H9 (cell line): Measurements from ENCODE around the gene HSF2. TPM values are rescaled to one million over a fixed set of nuclear protein-coding genes. Genes with fewer than 3 reads are reported as not detected.

Source experiments
- DNase-seq: peaks from one replicate; pipeline ENCODE4 v3.0.0-alpha.2; 2017
- H2AFZ ChIP-seq: one replicate; pipeline ENCODE4 v1.6.1; 2013; ENCODE audit warnings: mild to moderate bottlenecking, low read length, control low read depth, moderate library complexity
- H2AK5ac ChIP-seq: 2 replicates; pipeline ENCODE4 v1.6.1; 2013; ENCODE audit warnings: low read length, control low read depth, mixed read lengths; ENCODE audit not compliant: insufficient read length
- H2BK120ac ChIP-seq: one replicate; pipeline ENCODE4 v1.6.1; 2013; ENCODE audit warnings: low read depth, mild to moderate bottlenecking, low read length, control low read depth, inconsistent platforms; ENCODE audit not compliant: poor library complexity, severe bottlenecking
- H2BK12ac ChIP-seq: 2 replicates; pipeline ENCODE4 v1.6.1; 2013; ENCODE audit warnings: low read length, control low read depth, mixed read lengths, low read depth; ENCODE audit not compliant: insufficient read length
- H2BK15ac ChIP-seq: 2 replicates; pipeline ENCODE4 v1.6.1; 2013; ENCODE audit warnings: low read depth, low read length, control low read depth
- H2BK20ac ChIP-seq: one replicate; pipeline ENCODE4 v1.6.1; 2013; ENCODE audit warnings: low read depth, mild to moderate bottlenecking, low read length, control low read depth, inconsistent platforms; ENCODE audit not compliant: poor library complexity, severe bottlenecking
- H2BK5ac ChIP-seq: 2 replicates; pipeline ENCODE4 v1.6.1; 2013; ENCODE audit warnings: low read length, control low read depth, mixed read lengths; ENCODE audit not compliant: insufficient read length
- H3K14ac ChIP-seq: 2 replicates; pipeline ENCODE4 v1.6.1; 2013; ENCODE audit warnings: low read length, control low read depth; ENCODE audit not compliant: insufficient read depth
- H3K18ac ChIP-seq: 2 replicates; pipeline ENCODE4 v1.6.1; 2013; ENCODE audit warnings: low read depth, mild to moderate bottlenecking, mixed read lengths, low read length, control low read depth; ENCODE audit not compliant: insufficient read length
- H3K23ac ChIP-seq: 2 replicates; pipeline ENCODE4 v1.6.1; 2013; ENCODE audit warnings: low read length, control low read depth, mixed read lengths, low read depth; ENCODE audit not compliant: insufficient read length
- H3K23me2 ChIP-seq: 2 replicates; pipeline ENCODE4 v1.6.1; 2013; ENCODE audit warnings: low read depth, mild to moderate bottlenecking, mixed read lengths, low read length, control low read depth; ENCODE audit not compliant: insufficient read length, poor library complexity, severe bottlenecking
- H3K27ac ChIP-seq: 2 replicates; pipeline ENCODE4 v1.5.1; 2013; ENCODE audit warnings: low read length, control low read depth, mixed read lengths, low read depth; ENCODE audit not compliant: insufficient read length
- H3K27me3 ChIP-seq: 2 replicates; pipeline ENCODE4 v1.6.1; 2013; ENCODE audit warnings: low read length, control low read depth, inconsistent platforms; ENCODE audit not compliant: insufficient read depth
- H3K4ac ChIP-seq: 2 replicates; pipeline ENCODE4 v1.6.1; 2013; ENCODE audit warnings: low read depth, mild to moderate bottlenecking, control low read depth, inconsistent platforms, low read length, moderate library complexity
- H3K4me1 ChIP-seq: 2 replicates; pipeline ENCODE4 v1.6.1; 2013; ENCODE audit warnings: low read length, control low read depth, inconsistent platforms; ENCODE audit not compliant: insufficient read depth
- H3K4me2 ChIP-seq: 2 replicates; pipeline ENCODE4 v1.6.1; 2013; ENCODE audit warnings: low read length, control low read depth, mixed read lengths; ENCODE audit not compliant: insufficient read length, insufficient read depth
- H3K56ac ChIP-seq: 2 replicates; pipeline ENCODE4 v1.6.1; 2013; ENCODE audit warnings: low read depth, mild to moderate bottlenecking, mixed read lengths, low read length, control low read depth; ENCODE audit not compliant: insufficient read length
- H3K79me1 ChIP-seq: 2 replicates; pipeline ENCODE4 v1.6.1; 2013; ENCODE audit warnings: low read depth, mild to moderate bottlenecking, moderate library complexity, low read length, control low read depth, inconsistent platforms; ENCODE audit not compliant: insufficient read depth, poor library complexity, severe bottlenecking
- H3K79me2 ChIP-seq: 2 replicates; pipeline ENCODE4 v1.6.1; 2013; ENCODE audit warnings: low read length, control low read depth, inconsistent platforms; ENCODE audit not compliant: insufficient read depth
- H3K9ac ChIP-seq: 2 replicates; pipeline ENCODE4 v1.6.1; 2013; ENCODE audit warnings: low read length, control low read depth, mixed read lengths; ENCODE audit not compliant: insufficient read length; ENCODE audit errors: extremely low read depth
- H3K9me3 ChIP-seq: one replicate; pipeline ENCODE4 v1.6.1; 2013; ENCODE audit warnings: low read depth, low read length, inconsistent platforms; ENCODE audit not compliant: control insufficient read depth
- H3T11ph ChIP-seq: one replicate; pipeline ENCODE4 v1.6.1; 2013; ENCODE audit warnings: mild to moderate bottlenecking, low read length, control low read depth, inconsistent platforms
- H4K20me1 ChIP-seq: one replicate; pipeline ENCODE4 v1.6.1; 2013; ENCODE audit not compliant: control insufficient read depth, insufficient read length, insufficient read depth
- H4K5ac ChIP-seq: 2 replicates; pipeline ENCODE4 v1.6.1; 2013; ENCODE audit warnings: low read depth, mild to moderate bottlenecking, mixed read lengths, low read length, control low read depth; ENCODE audit not compliant: insufficient read length
- H4K8ac ChIP-seq: replicated peaks from 2 replicates; pipeline ENCODE4 v1.6.1; 2013; ENCODE audit warnings: low read length, control low read depth, mixed read lengths, low read depth; ENCODE audit not compliant: insufficient read length
- H4K91ac ChIP-seq: 2 replicates; pipeline ENCODE4 v1.6.1; 2013; ENCODE audit warnings: low read depth, mild to moderate bottlenecking, moderate library complexity, mixed read lengths, low read length, control low read depth; ENCODE audit not compliant: insufficient read length
- H3K27ac Mint-ChIP-seq, 3 experiments: 2 replicates in 2 of 3; 3 replicates in 1 of 3; pipeline ENCODE4 v1.8.0; 2020 to 2021; ENCODE audit warnings: mixed read lengths in 3 of 3, mild to moderate bottlenecking in 1 of 3, moderate library complexity in 1 of 3
- H3K27me3 Mint-ChIP-seq: 2 replicates; pipeline ENCODE4 v1.8.0; 2021; ENCODE audit warnings: low read depth, mild to moderate bottlenecking, moderate library complexity, mixed read lengths
- H3K36me3 Mint-ChIP-seq, 3 experiments: 2 replicates in 2 of 3; 3 replicates in 1 of 3; pipeline ENCODE4 v1.8.0; 2020 to 2021; ENCODE audit warnings: low read depth in 3 of 3, mixed read lengths in 3 of 3; ENCODE audit not compliant: insufficient read depth in 1 of 3
- H3K4me1 Mint-ChIP-seq, 2 experiments: 2 replicates each; pipeline ENCODE4 v1.8.0; 2020; ENCODE audit warnings: mixed read lengths in 2 of 2
- H3K4me3 Mint-ChIP-seq, 2 experiments: 2 replicates in 1 of 2; 3 replicates in 1 of 2; pipeline ENCODE4 v1.8.0; 2020 to 2021; ENCODE audit warnings: mild to moderate bottlenecking in 2 of 2, mixed read lengths in 2 of 2, moderate library complexity in 1 of 2
- H3K9me3 Mint-ChIP-seq, 2 experiments: 2 replicates in 1 of 2; 3 replicates in 1 of 2; pipeline ENCODE4 v1.8.0; 2020; ENCODE audit warnings: mild to moderate bottlenecking in 2 of 2, mixed read lengths in 2 of 2, moderate library complexity in 1 of 2
- WGBS: extraction: QIAGEN DNeasy Blood & Tissue Kit; methylation state at CpG from one replicate; pipeline ENCODE4 v1.1.7; 2013; ENCODE audit warnings: missing lambda C conversion rate, low lambda C conversion rate, mixed read lengths; ENCODE audit not compliant: insufficient read length; ENCODE audit errors: extremely low coverage; 5-methylcytosine and 5-hydroxymethylcytosine counted together
- total RNA-seq: library from RNA; stranded (reverse); gene quantifications from 2 replicates; pipeline ENCODE4 v1.2.1, GENCODE V29; 2021
- TF ChIP-seq, protein P1 (sequence below): fragments of 200-600 bp; sonication (generic); conservative IDR thresholded peaks from 3 replicates; pipeline ENCODE4 v1.8.0; 2021; ENCODE audit warnings: antibody characterized with exemption, mild to moderate bottlenecking

The HSF2 gene
- total RNA-seq, 1 experiment from 2014 or later: 14.6 TPM

DNA sequence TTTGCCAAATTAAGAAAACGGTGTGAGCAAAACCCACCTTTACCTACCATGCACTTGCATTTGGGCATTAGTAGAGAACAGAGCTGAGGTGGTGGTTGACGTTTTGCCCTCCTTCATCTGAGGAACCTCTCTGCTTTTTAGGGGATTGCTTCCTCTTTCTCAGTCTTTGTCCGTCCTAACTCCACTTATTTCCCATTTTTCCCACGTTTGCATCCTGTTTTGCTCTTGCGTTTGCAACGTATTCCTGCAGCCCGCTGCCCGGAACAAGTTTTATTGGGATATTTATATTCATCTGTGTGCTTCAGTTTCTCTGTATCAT lies 72.5 kb downstream of the HSF2 start:
- no peaks in the 10 kb centered on the region; the same call in 1 of the 2 replicates for H3K27me3 Mint-ChIP-seq
- no peak overlapping the region for H3K18ac ChIP-seq
- H3K27ac ChIP-seq: peak overlapping the region; percentile 22
- H3K56ac ChIP-seq: no peak overlapping the region
- H3K79me1 ChIP-seq: peaks cover 4% of the 10 kb centered on the region
- H3K9ac ChIP-seq: peak overlapping the region; percentile 92
- H4K8ac ChIP-seq: no peak overlapping the region
- H2BK5ac ChIP-seq: no peak overlapping the region
- TF ChIP-seq, protein P1, sequence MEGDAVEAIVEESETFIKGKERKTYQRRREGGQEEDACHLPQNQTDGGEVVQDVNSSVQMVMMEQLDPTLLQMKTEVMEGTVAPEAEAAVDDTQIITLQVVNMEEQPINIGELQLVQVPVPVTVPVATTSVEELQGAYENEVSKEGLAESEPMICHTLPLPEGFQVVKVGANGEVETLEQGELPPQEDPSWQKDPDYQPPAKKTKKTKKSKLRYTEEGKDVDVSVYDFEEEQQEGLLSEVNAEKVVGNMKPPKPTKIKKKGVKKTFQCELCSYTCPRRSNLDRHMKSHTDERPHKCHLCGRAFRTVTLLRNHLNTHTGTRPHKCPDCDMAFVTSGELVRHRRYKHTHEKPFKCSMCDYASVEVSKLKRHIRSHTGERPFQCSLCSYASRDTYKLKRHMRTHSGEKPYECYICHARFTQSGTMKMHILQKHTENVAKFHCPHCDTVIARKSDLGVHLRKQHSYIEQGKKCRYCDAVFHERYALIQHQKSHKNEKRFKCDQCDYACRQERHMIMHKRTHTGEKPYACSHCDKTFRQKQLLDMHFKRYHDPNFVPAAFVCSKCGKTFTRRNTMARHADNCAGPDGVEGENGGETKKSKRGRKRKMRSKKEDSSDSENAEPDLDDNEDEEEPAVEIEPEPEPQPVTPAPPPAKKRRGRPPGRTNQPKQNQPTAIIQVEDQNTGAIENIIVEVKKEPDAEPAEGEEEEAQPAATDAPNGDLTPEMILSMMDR: no peak
- H4K91ac ChIP-seq: no peak overlapping the region
- DNase-seq: no peak
- H3K27me3 ChIP-seq: no peaks in the 10 kb centered on the region
- H3K79me2 ChIP-seq: peaks cover 11% of the 10 kb centered on the region; the same call in 1 of the 2 replicates
- no peak overlapping the region for H3T11ph ChIP-seq
- H3K4me2 ChIP-seq: peak overlapping the region; percentile 83
- H2BK12ac ChIP-seq: no peak overlapping the region
- peaks cover 0 to 1% (median 0%) of the 10 kb centered on the region in 3 experiments; a peak in 2 of 7 replicates for H3K36me3 Mint-ChIP-seq
- H3K14ac ChIP-seq: no peak overlapping the region
- H4K20me1 ChIP-seq: no peaks in the 10 kb centered on the region
- H2AK5ac ChIP-seq: no peak overlapping the region
- H3K9me3 Mint-ChIP-seq: no peaks in the 10 kb centered on the region
- WGBS: no CpG with 5 or more reads among the region's 8 CpGs
- H3K4me1 Mint-ChIP-seq: peaks cover 11 to 12% of the 10 kb centered on the region in 2 experiments
- H3K4ac ChIP-seq: no peak overlapping the region
- no peaks in the 10 kb centered on the region for H3K23me2 ChIP-seq
- no peak overlapping the region for H3K23ac ChIP-seq
- H3K9me3 ChIP-seq: no peaks in the 10 kb centered on the region
- no peak overlapping the region for H2BK120ac ChIP-seq
- no peak overlapping the region for H4K5ac ChIP-seq
- H3K4me1 ChIP-seq: no peaks in the 10 kb centered on the region
- H3K27ac Mint-ChIP-seq: peak overlapping the region; percentile 100
- peak overlapping the region; percentile 98 to 99 for H3K4me3 Mint-ChIP-seq
- no peak overlapping the region for H2BK20ac ChIP-seq
- peak overlapping the region; percentile 23 for H2AFZ ChIP-seq
- no peak overlapping the region for H2BK15ac ChIP-seq
